ENCODE measurements around the gene LRRC49. TPM values are rescaled to one million over a fixed set of nuclear protein-coding genes. Genes with fewer than 3 reads are reported as not detected.

LRRC49 gene
- total and polyA plus RNA-seq, 12 donors = 4.4 to 14.9 (median 8.4) TPM

- no peaks in the 10 kb centered on the region for H3K9me3 ChIP-seq (replicated peaks in 1 of 3)
- peaks cover 0 to 7% of the 10 kb centered on the region in 2 donors for H3K4me1 ChIP-seq (replicated peaks in 1 of 2)
- TF ChIP-seq POLR2A (IDR thresholded peaks at IDR 0.05) = no peak
- no peak for TF ChIP-seq CTCF (IDR thresholded peaks at IDR 0.05)
- H3K27me3 ChIP-seq = no peaks in the 10 kb centered on the region
- no peak overlapping the region for H3K4me3 ChIP-seq
- 49 to 63% (median 56%) methylated on average over 6 of the region's 6 CpGs for WGBS, 4 donors
- H3K36me3 ChIP-seq (replicated peaks in 1 of 2) = no peaks in the 10 kb centered on the region
- H3K27ac ChIP-seq = no peak overlapping the region
- no peak for DNase-seq
- intact Hi-C loops (cut with DNase I) = no loop called here
Observed at GRCh38 chr15:71079208-71080044, 186.8 kb downstream of the LRRC49 start.

DNA sequence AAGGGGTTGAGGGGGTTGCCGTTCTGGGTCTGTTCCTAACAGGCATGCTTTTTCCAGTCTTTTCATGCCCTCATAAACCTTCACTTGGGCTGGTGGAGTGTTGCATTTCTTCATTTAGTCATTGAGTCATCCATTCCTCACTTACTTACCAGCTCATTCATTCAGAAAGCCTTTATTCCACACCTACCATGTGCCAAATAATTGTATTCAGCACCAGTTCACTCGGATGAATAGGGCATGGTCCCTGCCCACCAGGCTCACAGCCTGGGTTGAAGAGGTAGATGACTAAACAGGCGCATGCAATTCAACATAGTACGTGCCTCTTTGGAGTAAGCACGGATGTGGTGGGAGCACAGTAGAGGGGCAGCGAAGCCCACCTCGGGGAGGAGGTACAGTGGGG is 187.5 kb downstream of the LRRC49 start:
- Histone ChIP-seq H3K4me3 (no peak overlapping the region), H3K9me3 (replicated peaks in 1 of 3) (no peaks in the 10 kb centered on the region), H3K36me3 (replicated peaks in 1 of 2) (no peaks in the 10 kb centered on the region), H3K27me3 (no peaks in the 10 kb centered on the region), H3K4me1 (replicated peaks in 1 of 2) (peaks cover 0 to 7% of the 10 kb centered on the region in 2 donors), H3K27ac (no peak overlapping the region)
- WGBS, 4 donors = 86 to 94% (median 89%) methylated on average over 7 of the region's 7 CpGs
- DNase-seq = no peak
- no peak for TF ChIP-seq POLR2A (IDR thresholded peaks at IDR 0.05)
- TF ChIP-seq CTCF (IDR thresholded peaks at IDR 0.05) = no peak
- intact Hi-C loops (cut with DNase I) = no loop called here

- TF ChIP-seq POLR2A (IDR thresholded peaks at IDR 0.05) = no peak
- TF ChIP-seq CTCF (IDR thresholded peaks at IDR 0.05) = no peak
- intact Hi-C loops (cut with DNase I) = no loop called here
- Histone ChIP-seq H3K27me3 (no peaks in the 10 kb centered on the region), H3K9me3 (replicated peaks in 1 of 3) (no peaks in the 10 kb centered on the region), H3K4me1 (replicated peaks in 1 of 2) (peaks cover 0 to 7% of the 10 kb centered on the region in 2 donors), H3K27ac (no peak overlapping the region), H3K4me3 (no peak overlapping the region), H3K36me3 (replicated peaks in 1 of 2) (no peaks in the 10 kb centered on the region)
- WGBS, 4 donors = 62 to 73% (median 71%) methylated on average over 1 of the region's 1 CpG
- peak in 2 of 7 donors; percentile 18 to 23 for DNase-seq
Observed at GRCh38 chr15:71080705-71081104, 188.1 kb downstream of the LRRC49 start.

GRCh38 chr15:71082803-71083202 is 190.2 kb downstream of the LRRC49 start:
- H3K4me3 ChIP-seq = no peak overlapping the region
- H3K9me3 ChIP-seq (replicated peaks in 1 of 3) = no peaks in the 10 kb centered on the region
- peak overlapping the region in 2 of 5 donors; percentile 35 to 47 for H3K27ac ChIP-seq
- peak; percentile 45 to 77 (median 70) for DNase-seq
- no peaks in the 10 kb centered on the region for H3K36me3 ChIP-seq (replicated peaks in 1 of 2)
- H3K27me3 ChIP-seq = no peaks in the 10 kb centered on the region
- TF ChIP-seq CTCF (IDR thresholded peaks at IDR 0.05) (no peak), POLR2A (IDR thresholded peaks at IDR 0.05) (no peak)
- peaks cover 0 to 7% of the 10 kb centered on the region in 2 donors for H3K4me1 ChIP-seq (replicated peaks in 1 of 2)
- intact Hi-C loops (cut with DNase I) = no loop called here
- WGBS, 4 donors = 27 to 44% (median 35%) methylated on average over 5 of the region's 5 CpGs

Measured in adrenal gland (tissue), 12 donors.